HCT116 (cell line): ENCODE data around the gene GFI1B. TPM values are rescaled to one million over a fixed set of nuclear protein-coding genes. Genes with fewer than 3 reads are reported as not detected.

Source experiments
- ATAC-seq: fragments of 200-7000 bp; cut with Tn5 transposase; 2 replicates; pipeline ENCODE4 v1.9.1; 2020; ENCODE audit warnings: mild to moderate bottlenecking, moderate library complexity
- BruUV-seq: library from RNA; stranded (reverse); fragments of 400-500 nt; replicated peaks from 2 replicates; lab custom pipeline; 2021; lab: Mats Ljungman, UMichigan
- CTCF ChIA-PET: fragments of 300-600 bp; sonication (Branson Sonifier 250); formaldehyde crosslinking; loops from one replicate; lab custom pipeline; 2021; ENCODE audit warnings: antibody characterized with exemption; lab: Charles Lee
- POLR2A ChIA-PET: fragments of 300-600, 350-600 bp; sonication (Branson Sonifier 250); formaldehyde crosslinking; loops from one replicate; lab custom pipeline; 2021; ENCODE audit warnings: antibody characterized with exemption; lab: Charles Lee
- RAD21 ChIA-PET, 2 experiments: fragments of 300-600 bp; sonication (Branson Sonifier 250); formaldehyde crosslinking; loops; one replicate each; lab custom pipeline; 2023; ENCODE audit warnings: low total read pairs in 2 of 2; ENCODE audit not compliant: uncharacterized antibody in 2 of 2, unreplicated experiment in 2 of 2, low non-redundant PET in 1 of 2; lab: Charles Lee
- DNase-seq: peaks from one replicate; pipeline ENCODE4 v3.0.0-alpha.2; 2010; ENCODE audit warnings: low read depth, low spot score
- H2AFZ ChIP-seq: fragments of 200-600 bp; shearing (Covaris generic), sonication (generic); 2 replicates; pipeline ENCODE4 v1.6.1; 2017; ENCODE audit warnings: low read depth, mixed run types, mixed read lengths, antibody characterized with exemption, low read length; ENCODE audit not compliant: poor library complexity, severe bottlenecking
- H3K27ac ChIP-seq: 2 replicates; pipeline ENCODE4 v1.5.1; 2012; ENCODE audit warnings: low read depth, low read length
- H3K27me3 ChIP-seq: fragments of 200-600 bp; sonication (generic); 2 replicates; pipeline ENCODE4 v1.6.1; 2016; ENCODE audit warnings: mixed run types, low read length, mixed read lengths; ENCODE audit not compliant: insufficient read depth
- H3K36me3 ChIP-seq, 2 experiments: fragments of 200-500 bp in 1 of 2; fragments of 200-600 bp in 1 of 2; sonication (Bioruptor generic) in 1 of 2; sonication (generic) in 1 of 2; 2 replicates each; pipeline versions ENCODE4 v1.5.1 to v1.6.1; 2014 to 2016; ENCODE audit warnings: low read length in 2 of 2, inconsistent platforms in 1 of 2, mixed read lengths in 1 of 2, mixed run types in 1 of 2; ENCODE audit not compliant: insufficient read depth in 2 of 2, control insufficient read depth in 1 of 2
- H3K4me1 ChIP-seq, 2 experiments: fragments of 200-600 bp in 1 of 2; sonication (generic) in 1 of 2; 2 replicates each; pipeline versions ENCODE4 v1.5.1 to v1.6.1; 2012 to 2017; ENCODE audit warnings: low read length in 2 of 2, inconsistent platforms in 1 of 2, mild to moderate bottlenecking in 1 of 2, mixed read lengths in 1 of 2, mixed run types in 1 of 2, moderate library complexity in 1 of 2; ENCODE audit not compliant: insufficient read depth in 2 of 2, control insufficient read depth in 1 of 2
- H3K4me2 ChIP-seq: fragments of 200-600 bp; sonication (generic); 2 replicates; pipeline ENCODE4 v1.6.1; 2017; ENCODE audit warnings: mixed run types, low read length, mixed read lengths
- H3K4me3 ChIP-seq, 2 experiments: fragments of 200-600 bp in 1 of 2; sonication (generic) in 1 of 2; replicated peaks in 1 of 2; 2 replicates each; pipeline ENCODE4 v1.5.1; 2011 to 2016; ENCODE audit warnings: low read length in 2 of 2, control low read depth in 1 of 2, low read depth in 1 of 2, mild to moderate bottlenecking in 1 of 2, mixed read lengths in 1 of 2, mixed run types in 1 of 2
- H3K79me2 ChIP-seq: fragments of 200-600 bp; sonication (generic); 2 replicates; pipeline ENCODE4 v1.6.1; 2017; ENCODE audit warnings: mild to moderate bottlenecking, mixed run types, low read length, moderate library complexity, mixed read lengths; ENCODE audit not compliant: insufficient read depth
- H3K9ac ChIP-seq: fragments of 200-600 bp; sonication (generic); 2 replicates; pipeline ENCODE4 v1.6.1; 2016; ENCODE audit warnings: low read length, mixed read lengths
- H3K9me2 ChIP-seq: fragments of 200-600 bp; sonication (generic), shearing (Covaris generic); 2 replicates; pipeline ENCODE4 v1.6.1; 2017; ENCODE audit warnings: mixed run types, mild to moderate bottlenecking, moderate library complexity; ENCODE audit not compliant: insufficient read depth
- H3K9me3 ChIP-seq, 2 experiments: fragments of 200-500 bp in 1 of 2; fragments of 200-600 bp in 1 of 2; sonication (Bioruptor generic) in 1 of 2; sonication (generic) in 1 of 2; 2 replicates each; pipeline ENCODE4 v1.6.1; 2014 to 2017; ENCODE audit warnings: low read length in 2 of 2, mixed read lengths in 2 of 2, inconsistent platforms in 1 of 2, low read depth in 1 of 2, mild to moderate bottlenecking in 1 of 2, mixed run types in 1 of 2, moderate library complexity in 1 of 2; ENCODE audit not compliant: control insufficient read depth in 1 of 2, insufficient read depth in 1 of 2
- H4K20me1 ChIP-seq: fragments of 200-600 bp; sonication (generic), shearing (Covaris generic); 2 replicates; pipeline ENCODE4 v1.6.1; 2017; ENCODE audit warnings: mixed run types, mild to moderate bottlenecking, moderate library complexity; ENCODE audit not compliant: insufficient read depth
- ATF3 ChIP-seq: IDR thresholded peaks from 2 replicates; pipeline ENCODE4 v1.6.1; 2012
- CEBPB ChIP-seq: IDR thresholded peaks from 2 replicates; pipeline ENCODE4 v1.6.1; 2012; ENCODE audit warnings: low read depth
- CTCF ChIP-seq, 3 experiments: fragments of 200-600 bp in 1 of 3; sonication (generic) in 1 of 3; IDR thresholded peaks in 2 of 3; conservative IDR thresholded peaks in 1 of 3; 2 replicates each; pipeline ENCODE4 v1.5.1; 2012 to 2017; ENCODE audit warnings: low read depth in 2 of 3, low read length in 2 of 3, antibody characterized with exemption in 1 of 3, borderline replicate concordance in 1 of 3, control low read depth in 1 of 3, mild to moderate bottlenecking in 1 of 3, mixed read lengths in 1 of 3, mixed run types in 1 of 3, moderate library complexity in 1 of 3; ENCODE audit not compliant: insufficient read depth in 1 of 3
- EGR1 ChIP-seq: IDR thresholded peaks from 2 replicates; pipeline ENCODE4 v1.6.1; 2012; ENCODE audit warnings: low read depth
- EZH2 ChIP-seq: fragments of 200-600 bp; sonication (generic); IDR thresholded peaks from 2 replicates; pipeline ENCODE4 v1.6.1; 2017; ENCODE audit warnings: antibody characterized with exemption, mixed run types
- EZH2phosphoT487 ChIP-seq: fragments of 200-600 bp; IDR thresholded peaks from 2 replicates; pipeline ENCODE4 v1.6.1; 2018; ENCODE audit warnings: antibody characterized with exemption, borderline replicate concordance
- RAD21 ChIP-seq: IDR thresholded peaks from 2 replicates; pipeline ENCODE4 v1.6.1; 2012; ENCODE audit warnings: low read depth, mild to moderate bottlenecking
- SIN3A ChIP-seq: IDR thresholded peaks from 2 replicates; pipeline ENCODE4 v1.6.1; 2012; ENCODE audit warnings: low read depth
- SP1 ChIP-seq: IDR thresholded peaks from 2 replicates; pipeline ENCODE4 v1.6.1; 2012; ENCODE audit warnings: low read depth
- TCF7L2 ChIP-seq: IDR thresholded peaks from 2 replicates; pipeline ENCODE4 v1.7.0; 2011; ENCODE audit warnings: borderline replicate concordance, inconsistent platforms; ENCODE audit not compliant: insufficient read depth, insufficient read length; ENCODE audit errors: extremely low read depth
- ZBTB33 ChIP-seq: IDR thresholded peaks from 2 replicates; pipeline ENCODE4 v1.6.1; 2011; ENCODE audit warnings: mild to moderate bottlenecking, low read length, moderate library complexity; ENCODE audit not compliant: insufficient replicate concordance; ENCODE audit errors: extremely low read depth
- ZFX ChIP-seq: fragments of 450-650 bp; IDR thresholded peaks from 2 replicates; pipeline ENCODE4 v1.6.1; 2017
- intact Hi-C: fragments of 100-400 bp; cut with micrococcal nuclease; formaldehyde crosslinking; loops from 2 replicates; pipeline ENCODE4 v1.10.0; 2022
- total RNA-seq: library from RNA; stranded (reverse); gene quantifications from one replicate; pipeline ENCODE4 v1.2.1, GENCODE V29; 2021; ENCODE audit not compliant: unreplicated experiment

Gene GFI1B
- total RNA-seq, 1 experiment from 2014 or later: 0.20 TPM

GRCh38 chr9:132988244-132989013 lies 9.9 kb downstream of the GFI1B start:
- Histone ChIP-seq H3K79me2 (no peaks in the 10 kb centered on the region), H3K9me3 (no peaks in the 10 kb centered on the region), H3K9me2 (no peaks in the 10 kb centered on the region), H3K4me2 (no peak overlapping the region), H3K27ac (no peak overlapping the region), H2AFZ (no peak overlapping the region), H3K4me1 (peaks cover 0 to 12% of the 10 kb centered on the region in 2 experiments; a peak in 2 of 4 replicates), H3K36me3 (no peaks in the 10 kb centered on the region), H3K9ac (no peak overlapping the region), H3K4me3 (no peak overlapping the region), H3K27me3 (peaks cover 7% of the 10 kb centered on the region; the same call in 1 of the 2 replicates), H4K20me1 (no peaks in the 10 kb centered on the region)
- intact Hi-C loops: no loop called here
- ChIA-PET RAD21 (no interaction called here), POLR2A (no interaction called here), CTCF (interaction anchor here (0.9 kb wide), 1 partner anchor 9 kb away, joined by 3 read pairs; no protein-coding TSS in a partner anchor)
- no TSS peak for BruUV-seq
- DNase-seq (no peak), ATAC-seq (no peak)
- TF ChIP-seq SP1 (no peak), ZBTB33 (no peak), EZH2 (no peak), EGR1 (no peak)

GRCh38 chr9:132989014-132989310 lies 10.5 kb downstream of the GFI1B start:
- Histone ChIP-seq H3K9ac (no peak overlapping the region), H3K9me3 (no peaks in the 10 kb centered on the region), H3K36me3 (no peaks in the 10 kb centered on the region), H3K27me3 (peaks cover 7% of the 10 kb centered on the region; the same call in 1 of the 2 replicates), H3K4me2 (no peak overlapping the region), H3K4me3 (no peak overlapping the region), H3K27ac (no peak overlapping the region), H3K4me1 (peaks cover 0 to 12% of the 10 kb centered on the region in 2 experiments; a peak in 2 of 4 replicates), H4K20me1 (no peaks in the 10 kb centered on the region), H3K9me2 (no peaks in the 10 kb centered on the region), H2AFZ (no peak overlapping the region), H3K79me2 (no peaks in the 10 kb centered on the region)
- intact Hi-C loops: no loop called here
- ATAC-seq (no peak), DNase-seq (no peak)
- no peak for TF ChIP-seq TCF7L2
- TF ChIP-seq EZH2phosphoT487: no peak
- TF ChIP-seq RAD21: no peak
- TF ChIP-seq ZFX: no peak
- TF ChIP-seq SIN3A: no peak
- no peak for TF ChIP-seq ATF3
- no peak for TF ChIP-seq CEBPB
- TF ChIP-seq CTCF (IDR thresholded peaks at IDR 0.05 in 2 of 3, conservative IDR thresholded peaks at IDR 0.05 in 1 of 3; ENCODE audit: borderline replicate concordance in 1 of 3, insufficient read depth in 1 of 3, low read depth in 2 of 3, low read length in 2 of 3): no peak
- no TSS peak for BruUV-seq
- CTCF ChIA-PET: interaction anchor here (0.9 kb wide), 1 partner anchor 9 kb away, joined by 3 read pairs; no protein-coding TSS in a partner anchor
- POLR2A ChIA-PET: no interaction called here
- RAD21 ChIA-PET: no interaction called here
